Measurements from ENCODE around the gene GHR.

DNA sequence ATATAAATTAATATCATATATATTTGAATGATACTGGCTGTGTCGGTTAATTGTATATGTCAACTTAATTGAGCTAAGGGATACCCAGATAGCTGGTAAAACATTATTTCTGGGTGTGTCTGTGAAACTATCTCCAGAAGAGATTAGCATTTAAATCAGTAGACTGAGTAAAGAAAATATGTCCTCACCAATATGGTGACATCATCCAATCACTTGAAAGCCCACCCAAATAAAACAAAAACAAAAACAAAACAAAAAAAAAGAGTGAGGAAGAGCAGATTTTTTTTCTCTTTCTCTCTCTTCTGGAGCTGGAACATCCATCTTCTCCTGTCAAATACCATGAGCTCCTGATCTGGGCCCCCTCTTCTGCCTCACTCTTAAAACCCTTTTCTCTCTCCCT is 317.7 kb downstream of the GHR start:
- TF ChIP-seq, protein P1, sequence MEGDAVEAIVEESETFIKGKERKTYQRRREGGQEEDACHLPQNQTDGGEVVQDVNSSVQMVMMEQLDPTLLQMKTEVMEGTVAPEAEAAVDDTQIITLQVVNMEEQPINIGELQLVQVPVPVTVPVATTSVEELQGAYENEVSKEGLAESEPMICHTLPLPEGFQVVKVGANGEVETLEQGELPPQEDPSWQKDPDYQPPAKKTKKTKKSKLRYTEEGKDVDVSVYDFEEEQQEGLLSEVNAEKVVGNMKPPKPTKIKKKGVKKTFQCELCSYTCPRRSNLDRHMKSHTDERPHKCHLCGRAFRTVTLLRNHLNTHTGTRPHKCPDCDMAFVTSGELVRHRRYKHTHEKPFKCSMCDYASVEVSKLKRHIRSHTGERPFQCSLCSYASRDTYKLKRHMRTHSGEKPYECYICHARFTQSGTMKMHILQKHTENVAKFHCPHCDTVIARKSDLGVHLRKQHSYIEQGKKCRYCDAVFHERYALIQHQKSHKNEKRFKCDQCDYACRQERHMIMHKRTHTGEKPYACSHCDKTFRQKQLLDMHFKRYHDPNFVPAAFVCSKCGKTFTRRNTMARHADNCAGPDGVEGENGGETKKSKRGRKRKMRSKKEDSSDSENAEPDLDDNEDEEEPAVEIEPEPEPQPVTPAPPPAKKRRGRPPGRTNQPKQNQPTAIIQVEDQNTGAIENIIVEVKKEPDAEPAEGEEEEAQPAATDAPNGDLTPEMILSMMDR (conservative IDR thresholded peaks at IDR 0.05 in 1 of 2, IDR thresholded peaks at IDR 0.05 in 1 of 2; ENCODE audit: extremely low read depth in 1 of 2, insufficient read depth in 1 of 2, low read depth in 1 of 2, low read length in 2 of 2): no peak
- TF ChIP-seq EZH2 (IDR thresholded peaks at IDR 0.05; ENCODE audit: borderline replicate concordance, low read length): no peak

Measured in mammary epithelial cell (primary cell).